Thyroid gland (tissue), 4 donors: Measurements from ENCODE around the gene OR4K14. TPM values are rescaled to one million over a fixed set of nuclear protein-coding genes. Genes with fewer than 3 reads are reported as not detected.
"Not testable (repeated sequence)": the region's sequence is repeated elsewhere in the genome, so short reads cannot be mapped to it uniquely, and the experiment has no call there.

Source experiments
- DNase-seq, 2 donors: peaks; one replicate each; pipeline ENCODE4 v3.0.0-alpha.2; 2019
- H3K27ac ChIP-seq, 3 donors: fragments of 200-600 bp; sonication (generic); 1 replicate in 2 of 3; 2 replicates in 1 of 3; pipeline ENCODE4 v1.5.1; 2016 to 2019; ENCODE audit warnings: mild to moderate bottlenecking in 1 of 3, moderate library complexity in 1 of 3
- H3K27me3 ChIP-seq: fragments of 200-600 bp; sonication (generic); one replicate; pipeline ENCODE4 v1.5.1; 2019
- H3K36me3 ChIP-seq, 2 donors: fragments of 200-600 bp; sonication (generic); one replicate each; pipeline ENCODE4 v1.5.1; 2016 to 2019
- H3K4me1 ChIP-seq, 2 donors: fragments of 200-600 bp; sonication (generic); one replicate each; pipeline ENCODE4 v1.5.1; 2017 to 2019
- H3K4me3 ChIP-seq, 3 donors: fragments of 200-600 bp; sonication (generic); replicated peaks in 1 of 3; 1 replicate in 2 of 3; 2 replicates in 1 of 3; pipeline ENCODE4 v1.5.1; 2016; ENCODE audit warnings: mild to moderate bottlenecking in 1 of 3
- H3K9me3 ChIP-seq: fragments of 200-600 bp; sonication (generic); one replicate; pipeline ENCODE4 v1.5.1; 2017
- CTCF ChIP-seq, 6 experiments: fragments of 200-600 bp in 3 of 6; fragments of 450-650 bp in 3 of 6; sonication (generic) in 3 of 6; IDR thresholded peaks; one replicate each; pipeline ENCODE4 v1.5.1; 2016 to 2019; ENCODE audit warnings: antibody characterized with exemption in 6 of 6, mild to moderate bottlenecking in 2 of 6, inconsistent platforms in 1 of 6, moderate library complexity in 1 of 6
- POLR2A ChIP-seq, 2 donors: fragments of 450-650 bp; IDR thresholded peaks; one replicate each; pipeline ENCODE4 v1.6.1; 2017; ENCODE audit warnings: antibody characterized with exemption in 2 of 2, mild to moderate bottlenecking in 2 of 2, moderate library complexity in 1 of 2
- WGBS, 2 donors: methylation state at CpG; one replicate each; pipeline ENCODE4 v1.1.5; 2017; 5-methylcytosine and 5-hydroxymethylcytosine counted together
- intact Hi-C: fragments of 100-400 bp; cut with DNase I; formaldehyde crosslinking; loops from one replicate; pipeline ENCODE4 v1.15.1; 2023
- total RNA-seq, 4 donors: library from RNA; depleted of rRNA; stranded (reverse); fragments of >200 nt; gene quantifications; one replicate each; pipeline ENCODE4 v1.2.3, GENCODE V29; 2016

The OR4K14 gene
- total RNA-seq, 4 donors from 2014 or later: not detected

- TF ChIP-seq CTCF (IDR thresholded peaks at IDR 0.05) (no peak), POLR2A (IDR thresholded peaks at IDR 0.05) (no peak)
- no peak for DNase-seq
- Histone ChIP-seq H3K9me3 (no peaks in the 10 kb centered on the region), H3K4me1 (no peaks in the 10 kb centered on the region), H3K27ac (no peak overlapping the region), H3K4me3 (no peak overlapping the region), H3K36me3 (no peaks in the 10 kb centered on the region), H3K27me3 (no peaks in the 10 kb centered on the region)
- intact Hi-C loops: no loop called here
- WGBS, 2 donors: 50 to 100% methylated on average over 1 to 2 of the region's 2 CpGs
Measured at GRCh38 chr14:19993438-19993837, 25.7 kb downstream of the OR4K14 start.

GRCh38 chr14:19975291-19975690 is 43.8 kb downstream of the OR4K14 start, which contains the start of gene OR4K15:
TSS of gene OR4K15 (plus strand) at chr14:19975591. CDS start at chr14:19975591, 0 bp downstream.
- H3K9me3 ChIP-seq: no peaks in the 10 kb centered on the region
- DNase-seq: no peak
- H3K27me3 ChIP-seq: no peaks in the 10 kb centered on the region
- no peaks in the 10 kb centered on the region for H3K4me1 ChIP-seq
- H3K4me3 ChIP-seq: no peak within 1 kb of the TSS
- no peaks in the 10 kb centered on the region for H3K36me3 ChIP-seq
- intact Hi-C loops: no loop called here
- TF ChIP-seq CTCF (IDR thresholded peaks at IDR 0.05): no peak
- no peak within 1 kb of the TSS for H3K27ac ChIP-seq
- 93 to 97% methylated on average over 3 of the region's 3 CpGs for WGBS, 2 donors

GRCh38 chr14:19974844-19975243 is 44.3 kb downstream of the OR4K14 start:
- H3K27ac ChIP-seq: no peak overlapping the region
- no peaks in the 10 kb centered on the region for H3K36me3 ChIP-seq
- 68 to 70% methylated on average over 1 of the region's 1 CpG for WGBS, 2 donors
- TF ChIP-seq CTCF (IDR thresholded peaks at IDR 0.05): no peak
- TF ChIP-seq POLR2A (IDR thresholded peaks at IDR 0.05): no peak
- H3K4me1 ChIP-seq: no peaks in the 10 kb centered on the region
- intact Hi-C loops: no loop called here
- H3K9me3 ChIP-seq: no peaks in the 10 kb centered on the region
- no peaks in the 10 kb centered on the region for H3K27me3 ChIP-seq
- H3K4me3 ChIP-seq: no peak overlapping the region
- DNase-seq: no peak

- H3K9me3 ChIP-seq, H3K4me1 ChIP-seq, H3K36me3 ChIP-seq, H3K27ac ChIP-seq, H3K27me3 ChIP-seq, H3K4me3 ChIP-seq, DNase-seq, intact Hi-C loops: not testable (repeated sequence)
- WGBS, 2 donors: 45 to 60% methylated on average over 2 of the region's 2 CpGs
Measured at GRCh38 chr14:19969735-19970134, 49.4 kb downstream of the OR4K14 start.

Other genes starting within 250 kb of the OR4K14 start
- not detected for gene OR4M1, start 245.8 kb downstream of the OR4K14 start, total RNA-seq
- gene OR4N2, start 215.5 kb downstream of the OR4K14 start, total RNA-seq: not detected
- not detected for gene OR4K2, start 144.2 kb downstream of the OR4K14 start, total RNA-seq
- gene OR4K5, start 98.7 kb downstream of the OR4K14 start, total RNA-seq: not detected
- not detected for gene OR4K1, start 88.4 kb downstream of the OR4K14 start, total RNA-seq
- gene OR4K15, start 43.7 kb downstream of the OR4K14 start, total RNA-seq: not detected
- not detected for gene OR4Q2, start 17.1 kb downstream of the OR4K14 start, total RNA-seq
- gene OR4K13, start 16.7 kb upstream of the OR4K14 start, total RNA-seq: not detected
- not detected for gene OR4L1, start 40.7 kb upstream of the OR4K14 start, total RNA-seq
- not detected for gene OR4K17, start 91.4 kb upstream of the OR4K14 start, total RNA-seq
- not detected for gene OR4N5, start 119.5 kb upstream of the OR4K14 start, total RNA-seq
- not detected for gene OR11G2, start 171.6 kb upstream of the OR4K14 start, total RNA-seq
- gene OR11H6, start 204.4 kb upstream of the OR4K14 start, total RNA-seq: not detected
- gene OR11H7, start 209.7 kb upstream of the OR4K14 start, total RNA-seq: not detected
- not detected for gene OR11H4, start 220.0 kb upstream of the OR4K14 start, total RNA-seq